T1000 (cell line): ENCODE results near the gene COBLL1.
A peak's percentile ranks its signal among the peaks of the same experiment; 100 is the strongest.
"Not testable (repeated sequence)": the region's sequence is repeated elsewhere in the genome, so short reads cannot be mapped to it uniquely, and the experiment has no call there.

ENCODE experiments used
- DNase-seq: peaks from one replicate; lab custom pipeline; 2025; ENCODE audit warnings: mixed read lengths; lab: John Stamatoyannopoulos, UW

The COBLL1 gene, protein sequence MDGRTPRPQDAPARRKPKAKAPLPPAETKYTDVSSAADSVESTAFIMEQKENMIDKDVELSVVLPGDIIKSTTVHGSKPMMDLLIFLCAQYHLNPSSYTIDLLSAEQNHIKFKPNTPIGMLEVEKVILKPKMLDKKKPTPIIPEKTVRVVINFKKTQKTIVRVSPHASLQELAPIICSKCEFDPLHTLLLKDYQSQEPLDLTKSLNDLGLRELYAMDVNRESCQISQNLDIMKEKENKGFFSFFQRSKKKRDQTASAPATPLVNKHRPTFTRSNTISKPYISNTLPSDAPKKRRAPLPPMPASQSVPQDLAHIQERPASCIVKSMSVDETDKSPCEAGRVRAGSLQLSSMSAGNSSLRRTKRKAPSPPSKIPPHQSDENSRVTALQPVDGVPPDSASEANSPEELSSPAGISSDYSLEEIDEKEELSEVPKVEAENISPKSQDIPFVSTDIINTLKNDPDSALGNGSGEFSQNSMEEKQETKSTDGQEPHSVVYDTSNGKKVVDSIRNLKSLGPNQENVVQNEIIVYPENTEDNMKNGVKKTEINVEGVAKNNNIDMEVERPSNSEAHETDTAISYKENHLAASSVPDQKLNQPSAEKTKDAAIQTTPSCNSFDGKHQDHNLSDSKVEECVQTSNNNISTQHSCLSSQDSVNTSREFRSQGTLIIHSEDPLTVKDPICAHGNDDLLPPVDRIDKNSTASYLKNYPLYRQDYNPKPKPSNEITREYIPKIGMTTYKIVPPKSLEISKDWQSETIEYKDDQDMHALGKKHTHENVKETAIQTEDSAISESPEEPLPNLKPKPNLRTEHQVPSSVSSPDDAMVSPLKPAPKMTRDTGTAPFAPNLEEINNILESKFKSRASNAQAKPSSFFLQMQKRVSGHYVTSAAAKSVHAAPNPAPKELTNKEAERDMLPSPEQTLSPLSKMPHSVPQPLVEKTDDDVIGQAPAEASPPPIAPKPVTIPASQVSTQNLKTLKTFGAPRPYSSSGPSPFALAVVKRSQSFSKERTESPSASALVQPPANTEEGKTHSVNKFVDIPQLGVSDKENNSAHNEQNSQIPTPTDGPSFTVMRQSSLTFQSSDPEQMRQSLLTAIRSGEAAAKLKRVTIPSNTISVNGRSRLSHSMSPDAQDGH

DNA sequence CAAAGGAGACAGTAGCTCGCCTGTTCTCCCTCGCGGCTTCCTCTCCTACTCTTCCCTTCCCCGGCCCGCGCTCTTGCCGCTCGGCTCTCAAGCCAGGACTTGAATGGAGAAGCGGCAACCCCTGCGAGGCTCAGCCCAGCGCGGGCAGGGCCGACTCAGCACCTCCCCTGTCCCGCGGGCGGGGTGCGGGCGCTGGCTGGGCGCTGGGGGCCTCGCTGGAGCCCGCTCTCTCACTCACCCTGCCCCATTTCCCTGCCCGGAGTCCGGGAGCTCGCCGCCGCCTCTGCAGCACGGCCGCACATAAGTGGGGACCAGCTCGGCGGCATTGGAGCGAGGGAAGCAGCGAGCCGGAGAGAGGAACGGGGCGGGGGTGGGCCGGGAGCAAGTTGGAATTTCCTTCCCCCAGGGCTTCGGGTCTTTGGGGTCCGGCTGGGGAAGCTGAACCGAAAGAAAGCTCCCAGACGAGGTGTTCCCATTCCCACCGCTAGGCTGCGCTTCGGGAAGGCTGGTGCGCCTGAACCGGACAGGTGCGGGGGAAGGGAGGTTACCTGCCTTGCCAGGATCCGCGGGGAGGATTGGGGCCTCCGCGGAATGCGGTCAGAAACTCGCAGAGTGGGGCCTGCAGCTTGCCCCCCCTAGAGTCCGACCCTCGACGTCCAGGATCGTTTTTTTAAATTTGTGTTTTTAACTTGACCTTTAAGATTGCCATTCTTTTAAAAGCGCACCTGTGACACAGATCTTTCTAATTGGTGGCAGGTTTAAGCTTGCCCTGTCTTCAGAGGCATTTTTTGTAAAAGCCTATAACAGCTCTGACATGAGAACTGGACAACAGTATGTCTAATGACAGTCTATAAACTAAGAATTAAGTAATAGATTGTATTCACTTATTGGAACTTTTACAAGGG, at the start of gene COBLL1:
Gene COBLL1, minus strand, starts transcription at position 105 of the 905 bp plus-strand sequence. CDS start 627 bp downstream, outside the sequence.
- DNase-seq, result peak; percentile 47

DNA sequence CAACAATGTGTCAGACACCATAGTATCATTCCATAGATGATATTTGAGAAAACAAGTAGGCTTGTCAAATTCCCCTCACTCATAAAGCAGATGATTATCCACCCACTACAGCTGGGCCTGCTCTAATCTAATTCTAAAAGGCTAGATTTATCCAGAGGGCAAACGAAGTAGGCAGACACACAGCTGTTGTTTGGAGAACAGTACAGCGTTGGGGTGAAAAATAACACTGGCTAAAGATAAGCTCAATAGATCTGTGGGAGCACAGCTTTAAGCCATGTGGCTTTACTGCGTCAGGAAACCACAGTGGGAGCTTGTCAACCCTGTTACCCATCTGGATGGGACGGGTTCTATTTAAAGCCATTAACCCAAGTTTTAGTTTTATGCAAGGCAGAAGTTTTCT, 48.9 kb upstream of the COBLL1 start:
- DNase-seq, result no peak

DNA sequence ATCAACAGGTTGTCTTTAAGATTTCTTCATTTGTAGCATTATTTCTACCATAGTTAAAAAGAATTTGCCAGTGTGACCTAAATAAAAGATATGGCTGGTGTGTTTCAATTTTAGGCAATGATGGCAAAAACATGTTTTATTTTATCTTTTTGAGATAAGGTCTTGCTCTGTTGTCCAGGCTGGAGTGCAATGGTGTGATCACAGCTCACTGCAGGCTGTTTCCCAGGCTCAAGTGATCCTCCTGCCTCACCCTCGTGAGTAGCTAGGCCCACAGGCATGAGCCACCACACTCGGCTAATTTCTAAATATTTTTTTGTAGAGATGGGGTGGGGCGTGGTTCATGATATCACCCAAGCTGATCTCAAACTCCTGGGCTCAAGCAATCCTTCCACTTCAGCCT, 47.0 kb upstream of the COBLL1 start:
- no peak for DNase-seq

DNA sequence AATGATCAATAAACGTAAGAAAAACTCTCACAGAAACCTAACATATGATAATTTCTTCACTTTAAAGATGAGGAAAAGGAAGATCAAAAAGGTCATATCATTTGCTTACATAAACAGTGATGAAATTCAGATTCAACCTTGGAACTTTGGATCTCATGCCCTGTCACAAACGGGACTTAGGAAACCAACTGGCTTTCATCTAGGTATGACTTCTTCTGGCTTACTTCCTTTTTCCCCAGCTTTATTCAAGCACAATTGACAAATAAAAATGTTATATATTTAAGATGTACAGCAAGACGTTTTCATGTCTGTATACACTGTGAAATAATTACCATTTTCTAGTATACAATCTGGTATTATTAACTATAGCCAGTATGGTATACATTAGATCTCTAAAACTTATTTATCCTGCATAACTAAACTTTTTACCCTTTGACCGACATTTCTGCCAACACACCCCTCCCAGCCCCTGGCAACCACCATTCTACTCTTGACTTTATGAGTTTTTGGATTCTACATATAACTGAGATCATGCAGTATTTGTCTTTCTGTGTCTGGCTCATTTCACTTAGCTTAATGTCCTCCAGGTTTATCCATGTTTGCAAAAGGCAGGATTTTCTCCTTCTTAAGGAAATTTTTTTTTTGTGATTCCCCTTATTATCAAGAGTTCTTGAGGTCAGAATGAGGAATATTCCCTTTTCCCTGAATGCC, 46.0 kb upstream of the COBLL1 start:
- no peak for DNase-seq

DNA sequence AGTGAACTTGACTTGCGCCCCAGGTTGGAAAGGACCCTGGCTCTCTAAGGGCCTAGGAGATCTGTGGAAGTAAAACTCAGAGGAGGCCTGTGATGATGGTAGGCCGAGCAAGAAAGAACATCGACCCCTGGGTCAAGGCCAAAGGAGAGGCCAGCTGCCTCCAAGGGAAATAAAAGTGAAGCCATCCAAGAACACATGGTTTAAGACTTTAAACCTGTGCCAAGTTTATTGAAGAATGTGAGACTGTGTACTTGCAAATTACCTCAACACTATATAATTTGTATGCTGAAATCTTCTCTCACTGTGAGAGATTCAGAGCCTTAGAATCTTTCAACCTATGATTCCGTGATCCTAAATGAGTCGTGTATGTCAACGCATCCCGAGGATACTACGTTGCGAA, 40.7 kb upstream of the COBLL1 start:
- DNase-seq, result no peak

DNA sequence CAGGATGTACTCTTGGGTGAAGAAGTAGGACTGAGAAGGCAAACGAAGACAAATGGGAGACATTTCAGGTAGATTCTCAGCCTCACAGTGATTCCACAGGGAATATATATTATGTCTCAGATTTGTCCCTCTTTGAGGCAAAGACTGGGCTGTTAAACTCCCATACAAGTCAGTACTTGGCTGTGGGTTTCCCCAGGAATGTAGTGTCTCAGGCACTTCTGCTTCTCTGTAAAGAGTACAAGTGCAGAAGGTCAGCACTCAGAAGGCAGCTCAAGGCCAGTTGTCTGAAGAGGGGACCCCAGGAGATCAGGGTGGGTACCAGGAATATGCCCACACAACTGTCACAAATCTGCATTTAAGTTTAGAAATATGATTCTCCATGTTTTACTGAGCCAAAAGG, 39.9 kb upstream of the COBLL1 start:
- no peak for DNase-seq

DNA sequence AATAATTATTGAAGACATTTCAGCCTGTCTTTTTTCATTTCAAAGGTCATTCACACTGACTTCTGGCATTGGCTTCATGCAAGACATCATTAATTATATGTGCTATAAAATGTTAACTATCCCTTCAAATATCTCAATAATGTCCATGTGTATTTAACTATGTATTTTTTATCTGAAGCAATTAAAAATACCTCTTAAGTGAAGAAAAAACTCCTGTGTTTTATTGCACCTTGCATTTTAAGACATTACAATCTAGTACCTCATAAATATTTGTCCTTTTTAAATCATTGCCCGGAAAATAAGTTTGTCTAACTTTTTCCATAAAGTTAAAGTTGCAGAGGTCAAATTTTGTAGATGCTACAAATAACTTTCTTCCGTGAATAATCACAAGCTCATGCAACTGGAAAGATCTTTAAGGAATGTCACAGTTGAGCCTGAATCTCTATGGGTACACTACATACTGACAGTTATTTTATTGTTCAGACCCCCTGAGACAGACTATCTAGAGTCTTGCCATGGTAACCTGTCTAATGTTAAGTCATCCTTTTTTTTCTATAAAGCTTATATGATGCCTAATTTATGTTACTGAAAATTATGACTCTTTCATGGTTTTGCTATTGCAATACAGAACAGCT, 38.4 kb upstream of the COBLL1 start:
- DNase-seq, result no peak

DNA sequence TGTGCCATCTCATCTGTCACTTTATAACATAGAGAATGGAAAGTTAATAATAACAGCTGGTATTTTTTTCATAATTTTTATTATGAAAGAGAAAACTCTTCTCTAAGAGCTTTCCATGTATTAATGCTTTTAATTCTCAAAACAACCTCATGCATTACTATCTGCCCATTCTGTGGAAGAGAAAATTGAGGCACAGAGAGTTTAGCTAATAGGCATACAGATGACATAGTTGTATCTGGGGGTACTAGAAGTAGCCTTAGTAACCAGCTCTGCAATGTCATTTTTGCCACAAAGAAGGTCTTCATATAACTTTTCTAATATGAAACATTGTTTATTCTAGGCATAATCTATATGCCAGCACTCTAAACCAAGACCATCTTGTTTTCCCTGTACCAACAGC, 36.3 kb upstream of the COBLL1 start:
- no peak for DNase-seq

DNA sequence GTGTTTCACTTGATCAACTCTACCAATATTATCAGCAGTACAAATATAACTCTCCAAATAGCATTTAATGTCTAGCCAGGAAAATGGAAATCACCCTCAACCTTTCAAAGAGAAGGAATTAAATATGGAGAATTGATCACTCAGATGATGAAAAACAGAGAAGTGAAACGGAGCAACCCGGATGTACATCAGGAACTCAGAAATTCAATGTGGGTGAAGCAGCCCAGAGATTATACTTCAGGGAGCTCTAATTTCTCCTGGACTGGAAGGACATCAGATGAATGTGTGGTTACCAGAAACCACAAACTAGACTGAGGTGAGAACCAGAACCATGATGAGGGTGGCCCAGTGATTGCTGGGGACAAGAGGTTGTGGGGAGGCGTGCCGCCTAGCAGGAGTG, 35.5 kb upstream of the COBLL1 start:
- DNase-seq, result no peak

DNA sequence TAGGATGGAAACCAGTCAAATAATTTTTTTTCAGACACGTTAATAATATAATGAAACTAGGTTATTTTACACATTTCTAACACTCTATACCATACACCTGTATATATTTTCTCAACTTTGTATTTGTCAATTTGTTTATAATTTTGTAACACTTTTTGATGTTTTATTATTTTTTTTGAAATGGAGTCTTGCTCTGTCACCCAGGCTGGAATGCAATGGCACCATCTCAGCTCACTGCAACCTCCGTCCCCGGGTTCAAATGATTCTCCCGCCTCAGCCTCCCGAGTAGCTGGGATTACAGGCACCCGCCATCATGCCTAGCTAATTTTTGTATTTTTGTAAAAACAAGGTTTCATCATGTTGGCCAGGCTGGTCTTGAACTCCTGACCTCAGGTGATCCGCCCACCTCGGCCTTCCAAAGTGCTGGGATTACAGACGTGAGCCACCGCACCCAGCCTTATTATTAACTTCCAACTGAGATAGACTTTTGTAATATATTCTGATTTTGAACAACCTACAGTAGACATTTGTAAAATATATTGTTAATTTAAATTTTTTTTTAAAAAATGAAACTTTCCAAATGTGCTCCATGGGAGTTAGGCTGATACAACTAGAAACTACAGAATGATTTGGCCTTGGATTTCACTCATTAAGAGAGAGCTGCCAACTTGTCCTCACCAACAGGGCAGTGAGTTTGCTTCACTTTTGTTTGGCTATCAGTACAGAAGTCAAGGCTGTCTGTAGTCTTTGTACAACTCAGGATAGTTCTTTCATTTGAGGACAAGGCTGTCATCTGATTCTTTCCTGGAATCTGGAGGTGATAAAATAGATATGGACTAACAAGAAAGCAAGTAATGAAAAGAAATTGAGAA, 33.9 kb upstream of the COBLL1 start:
- DNase-seq, result no peak

DNA sequence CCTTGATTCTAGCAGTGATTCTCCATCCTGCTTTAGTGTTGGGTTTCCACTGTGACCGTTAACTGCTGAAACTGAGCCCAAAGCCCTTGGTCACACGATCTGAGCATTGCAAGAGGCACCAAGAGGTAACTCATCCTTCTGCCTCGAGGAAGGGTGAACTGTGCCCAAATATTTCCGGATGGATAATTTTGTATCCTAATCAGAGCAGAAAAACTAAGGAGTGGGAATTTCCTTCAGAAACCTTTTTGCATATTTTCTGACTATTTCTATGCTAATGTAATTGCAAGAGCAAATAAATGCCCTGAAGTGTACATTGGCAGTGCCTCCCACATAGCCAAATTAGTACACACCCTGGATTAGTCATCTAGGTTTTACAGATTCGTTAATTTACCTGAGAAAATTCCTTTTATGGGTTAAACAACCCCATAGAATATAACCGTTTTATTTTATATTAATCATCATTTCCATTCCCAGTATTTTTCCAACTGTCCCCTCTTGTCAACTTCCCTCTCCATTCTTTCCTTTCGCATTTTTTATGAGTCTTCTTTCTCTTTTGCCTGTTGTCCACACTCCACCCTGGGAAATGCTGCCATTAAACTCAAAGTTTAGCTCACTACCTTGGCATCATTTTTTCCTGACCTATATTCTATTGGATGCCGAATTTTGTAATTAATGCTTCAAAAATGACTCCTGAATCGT, 31.7 kb upstream of the COBLL1 start:
- DNase-seq, result no peak

DNA sequence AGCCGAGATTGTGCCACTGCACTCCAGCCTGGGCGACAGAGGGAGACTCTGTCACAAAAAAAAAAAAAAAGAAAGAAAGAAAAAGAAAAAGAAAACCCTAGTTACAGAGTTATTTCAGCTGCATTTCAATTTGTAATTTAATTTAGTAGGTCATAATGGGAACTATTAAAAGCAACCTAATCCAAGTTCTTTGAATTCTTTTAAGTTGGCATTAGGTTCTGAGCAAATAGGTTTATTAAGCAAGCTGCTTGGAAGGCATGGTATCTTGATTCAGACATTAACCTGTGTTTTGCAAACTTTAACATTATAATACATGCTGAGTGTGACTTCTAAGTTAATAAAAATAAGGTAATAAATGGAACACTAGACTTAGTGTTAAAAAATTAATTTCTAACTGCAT, 29.8 kb upstream of the COBLL1 start:
- DNase-seq, result no peak

DNA sequence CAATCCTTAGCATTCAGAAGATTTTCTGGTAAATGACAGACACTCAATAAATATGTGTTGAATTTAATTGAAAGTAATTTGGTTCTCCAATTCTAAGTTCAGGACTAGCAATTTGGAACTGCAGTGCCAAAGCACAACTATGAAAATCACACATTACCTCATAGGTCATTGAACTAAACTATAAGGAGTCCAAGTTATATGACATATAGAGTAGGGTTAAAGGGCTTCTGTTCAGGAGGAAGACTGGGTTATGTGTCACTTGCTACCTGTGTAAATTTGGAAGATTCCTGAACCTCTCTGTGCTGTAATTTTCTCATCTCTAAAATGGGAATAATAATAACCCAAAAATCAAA, 27.8 kb upstream of the COBLL1 start:
- DNase-seq, result no peak

DNA sequence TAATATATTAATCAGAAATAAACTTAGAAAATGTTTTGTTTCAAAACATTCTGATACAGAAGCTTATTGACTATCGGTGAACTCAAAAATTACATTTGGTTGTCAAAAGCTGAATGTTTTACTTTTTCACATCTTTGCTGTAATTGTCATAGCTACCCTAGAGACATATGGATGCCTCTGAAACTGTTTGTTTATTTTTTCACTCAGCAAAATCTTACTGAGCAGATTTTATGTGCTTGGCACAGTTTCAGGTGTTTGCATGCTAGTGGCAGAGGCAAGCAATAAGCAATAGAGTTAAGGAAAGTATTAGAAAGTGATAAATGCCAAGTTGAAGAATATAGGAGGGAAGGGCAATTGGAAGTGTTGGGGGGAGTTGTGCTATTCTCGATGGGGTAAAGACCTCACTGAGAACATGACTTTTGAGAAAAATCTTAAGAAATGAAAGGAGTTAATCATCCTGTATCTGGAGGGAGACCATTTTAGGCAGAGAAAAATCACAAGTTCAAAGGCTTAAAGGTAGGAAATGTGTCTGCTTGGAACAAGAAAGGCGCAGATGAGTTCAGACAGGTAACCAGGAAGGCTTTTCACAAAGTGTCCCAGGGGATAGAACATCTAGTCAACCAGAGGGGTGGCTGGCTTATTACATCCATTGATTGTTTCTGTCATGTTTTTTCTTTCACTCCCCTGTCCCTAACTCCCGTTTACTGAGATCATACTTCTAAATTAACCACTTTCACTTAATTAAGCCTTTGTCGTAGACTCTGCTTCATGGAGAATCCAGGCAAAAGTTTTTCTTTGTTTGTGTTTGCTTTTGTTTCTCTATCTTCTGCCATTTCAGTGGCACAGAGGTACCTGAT, 27.2 kb upstream of the COBLL1 start:
- DNase-seq, result no peak

DNA sequence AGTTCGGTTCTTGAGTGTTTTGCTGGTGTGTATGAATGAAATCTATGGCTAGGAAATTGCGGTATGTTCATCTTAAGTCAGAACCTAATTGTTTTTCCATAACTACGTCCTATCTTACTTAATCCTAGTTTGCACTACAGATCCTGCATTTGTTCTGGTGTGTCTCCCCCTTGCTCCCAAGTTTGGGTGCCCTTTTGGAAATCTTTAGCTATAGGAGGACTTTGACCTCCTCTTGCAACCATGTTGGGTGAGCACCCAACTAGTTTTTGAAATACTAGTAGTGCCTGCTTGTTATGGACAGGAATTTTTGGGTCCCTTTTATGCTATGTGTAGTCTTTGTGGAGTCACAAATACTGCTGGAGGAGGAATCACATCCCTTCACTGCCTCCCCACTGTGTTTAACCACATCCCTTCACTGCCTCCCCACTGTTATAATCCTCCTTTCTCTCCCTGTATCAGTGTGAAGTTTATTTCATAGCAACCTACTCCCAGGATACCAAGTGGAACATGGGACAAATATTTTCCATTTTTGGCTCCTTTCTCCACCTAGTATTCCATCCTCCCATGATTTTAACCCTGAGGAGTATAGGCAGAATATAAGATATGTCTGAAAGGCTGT, 26.3 kb upstream of the COBLL1 start:
- no peak for DNase-seq

DNA sequence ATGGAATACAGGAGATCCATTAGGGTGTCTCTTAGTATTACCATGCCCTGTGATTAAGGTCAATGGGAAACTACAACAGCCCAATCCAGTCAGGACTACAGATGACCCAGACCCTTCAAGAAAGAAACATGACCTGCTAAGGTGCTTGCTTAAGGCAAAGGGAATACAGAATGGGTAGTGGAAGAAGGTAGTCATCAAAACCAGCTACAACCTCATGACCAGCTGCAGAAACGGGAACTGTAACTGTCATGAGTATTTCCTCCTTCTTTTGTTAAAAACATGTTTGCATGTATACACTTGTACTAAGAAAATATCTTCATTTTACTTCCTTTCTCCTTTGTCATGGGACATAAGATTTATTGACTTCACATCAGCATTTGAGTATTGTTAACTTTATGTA, 24.8 kb upstream of the COBLL1 start:
- DNase-seq, result not testable (repeated sequence)

DNA sequence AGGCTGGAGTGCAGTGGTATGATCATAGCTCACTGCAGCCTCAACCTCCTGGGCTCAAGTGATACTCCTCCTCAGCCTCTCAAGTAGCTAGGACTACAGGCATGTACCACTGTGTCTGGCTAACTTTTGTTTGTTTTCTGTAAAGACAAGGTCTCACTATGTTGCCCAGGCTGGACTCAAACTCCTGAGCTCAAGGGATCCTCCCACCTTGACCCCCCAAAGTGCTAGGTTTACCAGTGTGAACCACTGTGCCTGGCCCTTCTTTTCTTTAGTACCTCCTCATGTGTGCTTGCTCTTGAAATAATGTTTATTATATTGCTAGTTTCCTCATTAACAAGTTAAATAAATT, 19.0 kb upstream of the COBLL1 start:
- DNase-seq, result no peak
